Transverse colon (tissue), 4 donors: ENCODE data around the gene CCNL2. TPM values are rescaled to one million over a fixed set of nuclear protein-coding genes. Genes with fewer than 3 reads are reported as not detected.

ENCODE experiments used
- DNase-seq: peaks from one replicate; pipeline ENCODE4 v3.0.0-alpha.2; 2019
- H3K27ac ChIP-seq, 4 donors: fragments of 200-600 bp; sonication (generic); 2 replicates each; pipeline ENCODE4 v1.5.1; 2016 to 2018; ENCODE audit warnings: inconsistent platforms in 4 of 4
- H3K27me3 ChIP-seq: fragments of 200-600 bp; sonication (generic); 2 replicates; pipeline ENCODE4 v1.5.1; 2017; ENCODE audit warnings: inconsistent platforms
- H3K36me3 ChIP-seq, 4 donors: fragments of 200-600 bp; sonication (generic); 2 replicates each; pipeline ENCODE4 v1.5.1; 2017 to 2019; ENCODE audit warnings: inconsistent platforms in 4 of 4
- H3K4me1 ChIP-seq, 4 donors: fragments of 200-600 bp; sonication (generic); 2 replicates each; pipeline ENCODE4 v1.5.1; 2017 to 2020; ENCODE audit warnings: inconsistent platforms in 4 of 4
- H3K4me3 ChIP-seq, 4 donors: fragments of 200-600 bp; sonication (generic); 1 replicate in 1 of 4; 2 replicates in 3 of 4; pipeline versions ENCODE4 v1.5.1 to v1.6.1; 2017 to 2019; ENCODE audit warnings: inconsistent platforms in 4 of 4
- H3K9me3 ChIP-seq, 2 donors: fragments of 200-600 bp; sonication (generic); 2 replicates each; pipeline ENCODE4 v1.5.1; 2017 to 2019; ENCODE audit warnings: inconsistent platforms in 2 of 2
- EP300 ChIP-seq: sonication (generic); formaldehyde crosslinking; IDR thresholded peaks from one replicate; pipeline ENCODE4 v1.6.1; 2017; ENCODE audit warnings: antibody characterized with exemption, low read depth
- POLR2A ChIP-seq: fragments of 450-650 bp; IDR thresholded peaks from one replicate; pipeline ENCODE4 v1.6.1; 2016; ENCODE audit warnings: antibody characterized with exemption, mild to moderate bottlenecking, moderate library complexity
- POLR2AphosphoS5 ChIP-seq, 3 donors: sonication (generic); formaldehyde crosslinking; IDR thresholded peaks; one replicate each; pipeline ENCODE4 v1.6.1; 2016; ENCODE audit warnings: antibody characterized with exemption in 3 of 3
- WGBS, 2 donors: methylation state at CpG; one replicate each; pipeline ENCODE4 v1.1.5; 2018; ENCODE audit warnings: low coverage in 1 of 2; 5-methylcytosine and 5-hydroxymethylcytosine counted together
- in situ Hi-C, 4 donors: fragments of 200-750 bp; cut with MboI; loops; one replicate each; pipeline versions ENCODE4 v1.15.0 to v1.15.1; 2017; ENCODE audit warnings: low sequenced_read_pairs in 3 of 4, low pct_ligation_motif_present in 1 of 4, low pct_unique_long_range_greater_than_20kb in 1 of 4
- intact Hi-C: fragments of 100-400 bp; cut with DNase I; formaldehyde crosslinking; loops from one replicate; pipeline ENCODE4 v1.15.1; 2023; ENCODE audit warnings: low total_unique reads
- total RNA-seq, 4 donors: library from RNA; depleted of rRNA; stranded (reverse); fragments of >200 nt; gene quantifications; one replicate each; pipeline ENCODE4 v1.1.0, GENCODE V29; 2016
- TF ChIP-seq, protein P1 (sequence below), 5 experiments: fragments of 200-600 bp in 3 of 5; fragments of 450-650 bp in 2 of 5; sonication (generic) in 3 of 5; IDR thresholded peaks; 1 replicate in 2 of 5; 2 replicates in 3 of 5; pipeline ENCODE4 v1.5.1; 2016 to 2017; ENCODE audit warnings: antibody characterized with exemption in 5 of 5, inconsistent platforms in 3 of 5, mild to moderate bottlenecking in 2 of 5, moderate library complexity in 1 of 5

Gene CCNL2
- total RNA-seq, 4 donors from 2014 or later = 169 to 657 (median 349) TPM

DNA sequence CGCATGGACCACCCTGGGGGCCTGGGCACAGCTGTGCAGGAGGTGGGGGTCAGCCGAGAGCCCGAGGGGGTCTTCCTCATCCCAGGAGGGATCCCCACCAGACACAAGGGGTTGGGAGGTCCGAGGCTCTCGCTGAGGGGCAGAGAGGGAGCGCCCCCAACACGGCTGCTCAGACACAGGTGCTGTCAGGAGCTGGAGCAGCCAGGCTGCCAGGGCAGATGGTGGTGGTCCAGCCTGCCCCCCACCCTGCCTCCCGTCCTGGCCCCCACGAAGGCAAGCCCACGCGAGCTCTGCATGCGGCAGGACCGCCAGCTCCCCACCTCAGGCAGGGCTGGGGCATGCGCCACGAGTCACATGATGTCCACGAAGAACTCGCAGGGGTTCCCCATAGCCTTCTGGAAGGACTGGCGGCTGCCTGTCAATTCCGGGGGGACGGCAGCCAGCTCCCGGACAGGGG is 63.3 kb downstream of the CCNL2 start:
- 82% methylated on average over 17 of the region's 21 CpGs; no CpG with 5 or more reads in 1 of the 2 donors for WGBS, 2 donors
- peaks cover 12% of the 10 kb centered on the region for H3K27me3 ChIP-seq
- no peak for TF ChIP-seq POLR2A
- TF ChIP-seq EP300 = no peak
- no peak for TF ChIP-seq POLR2AphosphoS5 (IDR thresholded peaks at IDR 0.05)
- TF ChIP-seq, protein P1, sequence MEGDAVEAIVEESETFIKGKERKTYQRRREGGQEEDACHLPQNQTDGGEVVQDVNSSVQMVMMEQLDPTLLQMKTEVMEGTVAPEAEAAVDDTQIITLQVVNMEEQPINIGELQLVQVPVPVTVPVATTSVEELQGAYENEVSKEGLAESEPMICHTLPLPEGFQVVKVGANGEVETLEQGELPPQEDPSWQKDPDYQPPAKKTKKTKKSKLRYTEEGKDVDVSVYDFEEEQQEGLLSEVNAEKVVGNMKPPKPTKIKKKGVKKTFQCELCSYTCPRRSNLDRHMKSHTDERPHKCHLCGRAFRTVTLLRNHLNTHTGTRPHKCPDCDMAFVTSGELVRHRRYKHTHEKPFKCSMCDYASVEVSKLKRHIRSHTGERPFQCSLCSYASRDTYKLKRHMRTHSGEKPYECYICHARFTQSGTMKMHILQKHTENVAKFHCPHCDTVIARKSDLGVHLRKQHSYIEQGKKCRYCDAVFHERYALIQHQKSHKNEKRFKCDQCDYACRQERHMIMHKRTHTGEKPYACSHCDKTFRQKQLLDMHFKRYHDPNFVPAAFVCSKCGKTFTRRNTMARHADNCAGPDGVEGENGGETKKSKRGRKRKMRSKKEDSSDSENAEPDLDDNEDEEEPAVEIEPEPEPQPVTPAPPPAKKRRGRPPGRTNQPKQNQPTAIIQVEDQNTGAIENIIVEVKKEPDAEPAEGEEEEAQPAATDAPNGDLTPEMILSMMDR (IDR thresholded peaks at IDR 0.05) = no peak
- peaks cover 3 to 15% (median 13%) of the 10 kb centered on the region in 4 donors for H3K4me1 ChIP-seq
- DNase-seq = no peak
- in situ Hi-C loops = no loop called here
- intact Hi-C loops = no loop called here
- H3K9me3 ChIP-seq = no peaks in the 10 kb centered on the region
- peaks cover 0 to 3% (median 0%) of the 10 kb centered on the region in 4 donors for H3K36me3 ChIP-seq
- H3K27ac ChIP-seq = no peak overlapping the region
- no peak overlapping the region for H3K4me3 ChIP-seq

Other genes starting within 250 kb of the CCNL2 start
- gene TTLL10, start 225.5 kb downstream of the CCNL2 start, total RNA-seq = under 1 TPM in 2 of 4 donors, not detected in 2; 0.40 to 0.48 TPM
- gene TNFRSF18, start 192.7 kb downstream of the CCNL2 start, total RNA-seq = 1 to 10 TPM in 2 of 4 donors, not detected in 2; 3.3 to 7.9 TPM
- gene TNFRSF4, start 185.2 kb downstream of the CCNL2 start, total RNA-seq = 1 to 10 TPM in 1 of 4 donors, under 1 TPM in 1, not detected in 2; 0.55 to 4.8 TPM
- gene SDF4, start 167.3 kb downstream of the CCNL2 start, total RNA-seq = 100 to 1,000 TPM; 153 to 267 (median 226) TPM
- gene B3GALT6, start 167.1 kb downstream of the CCNL2 start, total RNA-seq = 10 to 100 TPM in 3 of 4 donors, 1 to 10 TPM in 1; 8.5 to 24.9 (median 12.2) TPM
- gene C1QTNF12, start 152.6 kb downstream of the CCNL2 start, total RNA-seq = 10 to 100 TPM in 3 of 4 donors, not detected in 1; 11.9 to 52.8 (median 15.7) TPM
- 100 to 1,000 TPM in 1 of 4 donors, 10 to 100 TPM in 3; 49.6 to 110 (median 59.1) TPM for gene UBE2J2, start 125.5 kb downstream of the CCNL2 start, total RNA-seq
- gene SCNN1D, start 118.9 kb downstream of the CCNL2 start, total RNA-seq = 1 to 10 TPM; 1.5 to 3.5 (median 2.4) TPM
- 100 to 1,000 TPM in 2 of 4 donors, 10 to 100 TPM in 2; 52.4 to 190 (median 99.5) TPM for gene ACAP3, start 91.4 kb downstream of the CCNL2 start, total RNA-seq
- gene PUSL1, start 90.7 kb downstream of the CCNL2 start, total RNA-seq = 10 to 100 TPM in 3 of 4 donors, 1 to 10 TPM in 1; 7.0 to 35.9 (median 20.5) TPM
- gene INTS11, start 74.7 kb downstream of the CCNL2 start, total RNA-seq = 100 to 1,000 TPM; 118 to 424 (median 140) TPM
- 100 to 1,000 TPM in 1 of 4 donors, 10 to 100 TPM in 3; 48.0 to 134 (median 77.7) TPM for gene CPTP, start 74.5 kb downstream of the CCNL2 start, total RNA-seq
- 1 to 10 TPM in 2 of 4 donors, under 1 TPM in 1, not detected in 1; 0.40 to 2.0 (median 1.9) TPM for gene TAS1R3, start 68.1 kb downstream of the CCNL2 start, total RNA-seq
- 100 to 1,000 TPM; 103 to 182 (median 115) TPM for gene DVL1, start 49.9 kb downstream of the CCNL2 start, total RNA-seq
- 100 to 1,000 TPM in 1 of 4 donors, 10 to 100 TPM in 3; 31.1 to 145 (median 57.1) TPM for gene MXRA8, start 40.8 kb downstream of the CCNL2 start, total RNA-seq
- gene AURKAIP1, start 24.1 kb downstream of the CCNL2 start, total RNA-seq = 100 to 1,000 TPM; 110 to 197 (median 167) TPM
- gene MRPL20, start 8.0 kb upstream of the CCNL2 start, total RNA-seq = 100 to 1,000 TPM in 1 of 4 donors, 10 to 100 TPM in 3; 40.0 to 183 (median 97.0) TPM
- gene ANKRD65, start 21.9 kb upstream of the CCNL2 start, total RNA-seq = 1 to 10 TPM in 3 of 4 donors, under 1 TPM in 1; 0.80 to 4.5 (median 1.9) TPM
- 10 to 100 TPM; 29.4 to 82.0 (median 51.6) TPM for gene VWA1, start 36.4 kb upstream of the CCNL2 start, total RNA-seq
- gene ATAD3C, start 50.4 kb upstream of the CCNL2 start, total RNA-seq = 1 to 10 TPM in 1 of 4 donors, under 1 TPM in 2, not detected in 1; 0.75 to 1.3 (median 1.00) TPM
- 100 to 1,000 TPM in 1 of 4 donors, 10 to 100 TPM in 3; 15.6 to 269 (median 39.2) TPM for gene ATAD3B, start 72.4 kb upstream of the CCNL2 start, total RNA-seq
- 10 to 100 TPM; 14.6 to 34.4 (median 20.4) TPM for gene ATAD3A, start 112.8 kb upstream of the CCNL2 start, total RNA-seq
- 10 to 100 TPM in 1 of 4 donors, 1 to 10 TPM in 2, not detected in 1; 3.8 to 27.3 (median 4.2) TPM for gene TMEM240, start 141.3 kb upstream of the CCNL2 start, total RNA-seq
- gene SSU72, start 175.5 kb upstream of the CCNL2 start, total RNA-seq = 100 to 1,000 TPM in 3 of 4 donors, 10 to 100 TPM in 1; 95.0 to 162 (median 136) TPM
- gene FNDC10, start 200.8 kb upstream of the CCNL2 start, total RNA-seq = 1 to 10 TPM; 1.5 to 4.6 (median 3.7) TPM
- gene MIB2, start 216.2 kb upstream of the CCNL2 start, total RNA-seq = 100 to 1,000 TPM in 3 of 4 donors, 10 to 100 TPM in 1; 94.2 to 346 (median 224) TPM
- 10 to 100 TPM in 2 of 4 donors, 1 to 10 TPM in 2; 4.9 to 58.9 (median 9.9) TPM for gene MMP23B, start 232.8 kb upstream of the CCNL2 start, total RNA-seq